HG03521 (cell line): ENCODE results near the gene PAX9.

Experiments
- ATAC-seq: cut with Tn5 transposase; IDR thresholded peaks from one replicate; pipeline ENCODE4 v1.9.1; 2021; ENCODE audit warnings: mild to moderate bottlenecking, moderate library complexity; ENCODE audit not compliant: unreplicated experiment

The PAX9 gene

GRCh38 chr14:36661506-36662257, at the start of gene PAX9:
Gene PAX9 (plus strand): TSS chr14:36661860. CDS start chr14:36662090, 230 bp downstream.
- ATAC-seq, result peak; percentile 88

- no peak for ATAC-seq
These were observed 43.8 kb upstream of the PAX9 start for GRCh38 chr14:36617824-36618223.

- no peak for ATAC-seq
These were observed 43.0 kb upstream of the PAX9 start for GRCh38 chr14:36618641-36619040.

- ATAC-seq, result no peak
These were observed 42.5 kb upstream of the PAX9 start for GRCh38 chr14:36619131-36619530.

- no peak for ATAC-seq
These were observed 41.8 kb upstream of the PAX9 start for GRCh38 chr14:36619853-36620252.

GRCh38 chr14:36625014-36625413, 36.6 kb upstream of the PAX9 start:
- ATAC-seq, result no peak

GRCh38 chr14:36625436-36625835, 36.2 kb upstream of the PAX9 start:
- ATAC-seq, result no peak

- no peak for ATAC-seq
These were observed 35.5 kb upstream of the PAX9 start for GRCh38 chr14:36626151-36626550.

- ATAC-seq, result no peak
These were observed 33.7 kb upstream of the PAX9 start for GRCh38 chr14:36627981-36628380.

GRCh38 chr14:36633580-36633979, 28.1 kb upstream of the PAX9 start:
- ATAC-seq, result no peak

- no peak for ATAC-seq
These were observed 14.8 kb upstream of the PAX9 start for GRCh38 chr14:36646664-36647416.

GRCh38 chr14:36647417-36647823, 14.2 kb upstream of the PAX9 start:
- no peak for ATAC-seq

- ATAC-seq, result no peak
These were observed 13.6 kb upstream of the PAX9 start for GRCh38 chr14:36647824-36648753.

- ATAC-seq, result no peak
These were observed 11.6 kb upstream of the PAX9 start for GRCh38 chr14:36649872-36650650.

- ATAC-seq, result no peak
These were observed 9.0 kb upstream of the PAX9 start for GRCh38 chr14:36652542-36653201.

GRCh38 chr14:36653413-36653812, 8.2 kb upstream of the PAX9 start:
- ATAC-seq, result no peak

GRCh38 chr14:36653962-36654793, 7.5 kb upstream of the PAX9 start:
- no peak for ATAC-seq

GRCh38 chr14:36654794-36655381, 6.8 kb upstream of the PAX9 start:
- ATAC-seq, result no peak

- no peak for ATAC-seq
These were observed 6.1 kb upstream of the PAX9 start for GRCh38 chr14:36655571-36655962.
